Ovary (tissue), 9 donors: ENCODE results near the gene RBKS. TPM values are rescaled to one million over a fixed set of nuclear protein-coding genes. Genes with fewer than 3 reads are reported as not detected.

ENCODE experiments used
- DNase-seq, 5 donors: peaks; one replicate each; pipeline ENCODE4 v3.0.0-alpha.2; 2019 to 2020
- H3K27ac ChIP-seq, 2 donors: fragments of 200-600 bp; one replicate each; pipeline versions ENCODE4 v1.5.1 to v1.8.0; 2019 to 2022
- H3K27me3 ChIP-seq: fragments of 200-600 bp; one replicate; pipeline ENCODE4 v1.8.0; 2022
- H3K36me3 ChIP-seq: fragments of 200-600 bp; sonication (generic); one replicate; pipeline ENCODE4 v1.5.1; 2019
- H3K4me1 ChIP-seq: one replicate; pipeline ENCODE4 v1.8.1; 2013; ENCODE audit warnings: mild to moderate bottlenecking, moderate library complexity; ENCODE audit not compliant: insufficient read depth
- H3K4me3 ChIP-seq: fragments of 200-600 bp; sonication (generic); one replicate; pipeline ENCODE4 v1.5.1; 2017
- H3K9me3 ChIP-seq, 2 donors: fragments of 200-600 bp in 1 of 2; sonication (generic) in 1 of 2; one replicate each; pipeline versions ENCODE4 v1.5.1 to v1.8.1; 2013 to 2019; ENCODE audit warnings: mild to moderate bottlenecking in 1 of 2, moderate library complexity in 1 of 2
- CTCF ChIP-seq, 3 donors: fragments of 450-650 bp in 2 of 3; fragments of 200-600 bp in 1 of 3; IDR thresholded peaks; one replicate each; pipeline versions ENCODE4 v1.5.1 to v1.8.0; 2016 to 2022; ENCODE audit warnings: antibody characterized with exemption in 3 of 3, mild to moderate bottlenecking in 1 of 3
- EP300 ChIP-seq: sonication (generic); formaldehyde crosslinking; IDR thresholded peaks from one replicate; pipeline ENCODE4 v1.6.1; 2017; ENCODE audit warnings: antibody characterized with exemption
- POLR2A ChIP-seq: fragments of 450-650 bp; IDR thresholded peaks from one replicate; pipeline ENCODE4 v1.6.1; 2017; ENCODE audit warnings: antibody characterized with exemption, mild to moderate bottlenecking, moderate library complexity
- WGBS, 3 donors: extraction: QIAGEN DNeasy Blood & Tissue Kit in 1 of 3; methylation state at CpG; one replicate each; pipeline versions ENCODE4 v1.1.5 to v1.1.7; 2013 to 2017; 5-methylcytosine and 5-hydroxymethylcytosine counted together
- intact Hi-C, 4 donors: fragments of 100-400 bp; cut with DNase I; formaldehyde crosslinking; loops; one replicate each; pipeline versions ENCODE4 v1.11.0 to v1.15.1; 2022 to 2023
- polyA plus RNA-seq, 2 donors: library from polyadenylated mRNA; stranded (reverse); fragments of 200-250 nt in 1 of 2; fragments of 350-450 nt in 1 of 2; fragmentation: Illumina TruSeq in 1 of 2; extraction: RNeasy Lipid Tissue Mini Kit (QIAGEN cat#74804) in 1 of 2; gene quantifications; one replicate each; pipeline ENCODE4 v1.2.3, GENCODE V29; 2013 to 2014
- total RNA-seq, 7 donors: library from RNA; depleted of rRNA in 2 of 7; stranded (reverse); fragments of >200 nt in 2 of 7; fragmentation: NEBNext Ultra II Directional in 3 of 7; extraction: Animal tissue kit (Norgen Biotek cat#: 25700) in 3 of 7; gene quantifications; one replicate each; pipeline versions ENCODE4 v1.1.0 to v1.2.4, GENCODE V29; 2016 to 2023
- donor health status: DM: no; HTN: no; CAD: no; lungs with moderate emphysema.
- donor health status: DM: no; HTN: no; CAD: no.
- donor health status: Bipolar disorder and iron deficiency.
- donor health status: DM: yes; HTN: yes; CAD: no.
- donor health status: DM: no; HTN: no; CAD: no.
- donor health status: DM: yes; HTN: yes; CAD: no.

The RBKS gene
- total and polyA plus RNA-seq, 9 donors: 1.9 to 32.9 (median 4.0) TPM

- no peaks in the 10 kb centered on the region for H3K36me3 ChIP-seq
- no peak for DNase-seq
These were observed 45.3 kb downstream of the RBKS start for GRCh38 chr2:27844821-27845255.

GRCh38 chr2:27843992-27844391 lies 46.2 kb downstream of the RBKS start:
- no peaks in the 10 kb centered on the region for H3K4me1 ChIP-seq
- TF ChIP-seq EP300: no peak
- no peak for TF ChIP-seq CTCF (IDR thresholded peaks at IDR 0.05)
- TF ChIP-seq POLR2A: no peak
- no peak overlapping the region for H3K4me3 ChIP-seq
- WGBS, 3 donors: 93 to 97% (median 95%) methylated on average over 7 of the region's 7 CpGs
- no peaks in the 10 kb centered on the region for H3K27me3 ChIP-seq
- H3K27ac ChIP-seq: no peak overlapping the region
- intact Hi-C loops: no loop called here
- H3K9me3 ChIP-seq: no peaks in the 10 kb centered on the region
- no peaks in the 10 kb centered on the region for H3K36me3 ChIP-seq
- DNase-seq: no peak

More at GRCh38 chr2:27844821-27845255, 45.3 kb downstream of the RBKS start:
- Histone ChIP-seq H3K27ac (no peak overlapping the region), H3K9me3 (no peaks in the 10 kb centered on the region), H3K27me3 (no peaks in the 10 kb centered on the region), H3K4me3 (no peak overlapping the region), H3K4me1 (no peaks in the 10 kb centered on the region)
- intact Hi-C loops: no loop called here
- TF ChIP-seq EP300: no peak
- no peak for TF ChIP-seq POLR2A
- no peak for TF ChIP-seq CTCF (IDR thresholded peaks at IDR 0.05)
- 26 to 35% (median 32%) methylated on average over 4 of the region's 4 CpGs for WGBS, 3 donors

GRCh38 chr2:27842894-27843293 lies 47.3 kb downstream of the RBKS start:
- Histone ChIP-seq H3K9me3 (no peaks in the 10 kb centered on the region), H3K4me3 (no peak overlapping the region), H3K36me3 (no peaks in the 10 kb centered on the region), H3K27me3 (no peaks in the 10 kb centered on the region), H3K27ac (no peak overlapping the region), H3K4me1 (no peaks in the 10 kb centered on the region)
- intact Hi-C loops: no loop called here
- TF ChIP-seq CTCF (IDR thresholded peaks at IDR 0.05) (no peak), POLR2A (no peak), EP300 (no peak)
- DNase-seq: no peak
- whole genome bisulfite sequencing, 3 donors: 81 to 85% (median 83%) methylated on average over 5 of the region's 5 CpGs

GRCh38 chr2:27839022-27839618 lies 51.1 kb downstream of the RBKS start:
- intact Hi-C loops: no loop called here
- DNase-seq: no peak
- no peaks in the 10 kb centered on the region for H3K4me1 ChIP-seq
- H3K4me3 ChIP-seq: no peak overlapping the region
- no peak overlapping the region for H3K27ac ChIP-seq
- no peaks in the 10 kb centered on the region for H3K27me3 ChIP-seq
- TF ChIP-seq EP300: no peak
- TF ChIP-seq CTCF (IDR thresholded peaks at IDR 0.05): no peak
- TF ChIP-seq POLR2A: no peak
- WGBS, 3 donors: 57 to 72% (median 59%) methylated on average over 3 of the region's 3 CpGs
- no peaks in the 10 kb centered on the region for H3K9me3 ChIP-seq
- no peaks in the 10 kb centered on the region for H3K36me3 ChIP-seq
